ENCODE results near the gene SUGP2. TPM values are rescaled to one million over a fixed set of nuclear protein-coding genes. Genes with fewer than 3 reads are reported as not detected.

SUGP2 gene
- total and polyA plus RNA-seq, 12 donors: 22.0 to 291 (median 53.2) TPM

GRCh38 chr19:19063183-19064097 lies 30.1 kb upstream of the SUGP2 start, which contains the start of gene SLC25A42:
TSS of gene SLC25A42 (plus strand) at chr19:19063994. CDS start at chr19:19096125, 32,131 bp downstream.
- Histone ChIP-seq H3K4me1 (replicated peaks in 1 of 2) (peaks cover 22 to 36% of the 10 kb centered on the region in 2 donors), H3K27ac (peak within 1 kb of the TSS in 4 of 5 donors; percentile 30 to 82 (median 64)), H3K36me3 (replicated peaks in 1 of 2) (no peaks in the 10 kb centered on the region), H3K4me3 (peak within 1 kb of the TSS in 3 of 4 donors; percentile 53 to 86 (median 62)), H3K27me3 (no peaks in the 10 kb centered on the region), H3K9me3 (replicated peaks in 1 of 3) (no peaks in the 10 kb centered on the region)
- intact Hi-C loops (cut with DNase I): no loop called here
- TF ChIP-seq, protein P1, sequence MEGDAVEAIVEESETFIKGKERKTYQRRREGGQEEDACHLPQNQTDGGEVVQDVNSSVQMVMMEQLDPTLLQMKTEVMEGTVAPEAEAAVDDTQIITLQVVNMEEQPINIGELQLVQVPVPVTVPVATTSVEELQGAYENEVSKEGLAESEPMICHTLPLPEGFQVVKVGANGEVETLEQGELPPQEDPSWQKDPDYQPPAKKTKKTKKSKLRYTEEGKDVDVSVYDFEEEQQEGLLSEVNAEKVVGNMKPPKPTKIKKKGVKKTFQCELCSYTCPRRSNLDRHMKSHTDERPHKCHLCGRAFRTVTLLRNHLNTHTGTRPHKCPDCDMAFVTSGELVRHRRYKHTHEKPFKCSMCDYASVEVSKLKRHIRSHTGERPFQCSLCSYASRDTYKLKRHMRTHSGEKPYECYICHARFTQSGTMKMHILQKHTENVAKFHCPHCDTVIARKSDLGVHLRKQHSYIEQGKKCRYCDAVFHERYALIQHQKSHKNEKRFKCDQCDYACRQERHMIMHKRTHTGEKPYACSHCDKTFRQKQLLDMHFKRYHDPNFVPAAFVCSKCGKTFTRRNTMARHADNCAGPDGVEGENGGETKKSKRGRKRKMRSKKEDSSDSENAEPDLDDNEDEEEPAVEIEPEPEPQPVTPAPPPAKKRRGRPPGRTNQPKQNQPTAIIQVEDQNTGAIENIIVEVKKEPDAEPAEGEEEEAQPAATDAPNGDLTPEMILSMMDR (IDR thresholded peaks at IDR 0.05): no peak
- TF ChIP-seq POLR2A (IDR thresholded peaks at IDR 0.05): peak in 1 of 2 donors; percentile 34
- 3 to 7% (median 4%) methylated on average over 23 to 77 of the region's 77 CpGs for WGBS, 4 donors
- peak; percentile 99 to 100 (median 100) for DNase-seq

DNA sequence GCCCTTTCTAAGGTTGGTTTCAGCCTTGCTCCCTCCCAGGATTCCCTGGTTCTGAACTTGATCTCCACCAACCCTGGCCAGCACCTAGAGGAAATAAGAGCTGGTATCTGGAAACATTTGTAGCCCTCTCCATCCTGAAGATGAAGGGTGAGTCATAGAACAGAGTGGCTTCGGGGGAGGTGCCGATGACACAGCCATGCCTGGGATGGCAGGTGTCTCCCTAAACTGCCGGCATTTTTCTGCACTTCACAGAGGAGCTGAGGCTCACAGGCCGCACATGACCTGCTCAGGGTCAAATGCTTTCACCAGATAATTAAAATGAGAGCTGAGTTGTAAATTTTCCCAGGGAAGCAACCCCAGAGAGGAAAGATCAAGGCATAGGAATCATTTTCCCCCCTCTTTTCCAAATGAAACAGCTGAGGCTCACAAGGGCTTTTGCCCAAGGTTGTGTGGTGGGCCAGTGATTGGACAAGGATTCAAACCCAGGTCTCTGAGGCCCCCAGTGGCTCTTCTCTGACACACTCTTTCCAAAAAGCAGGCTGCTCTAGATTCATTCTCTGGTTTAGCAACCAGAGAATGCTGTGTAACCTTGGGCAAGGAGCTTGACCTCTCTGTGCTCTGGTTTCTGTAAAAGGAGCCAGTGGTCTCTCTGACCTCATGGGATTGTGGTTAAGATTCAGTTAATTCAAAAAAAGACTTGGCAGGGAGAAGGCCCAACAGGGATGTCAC lies 29.3 kb upstream of the SUGP2 start:
- peaks cover 22 to 35% of the 10 kb centered on the region in 2 donors for H3K4me1 ChIP-seq (replicated peaks in 1 of 2)
- H3K27me3 ChIP-seq: no peaks in the 10 kb centered on the region
- peak overlapping the region in 4 of 5 donors; percentile 30 to 81 (median 64) for H3K27ac ChIP-seq
- DNase-seq: peak in 5 of 7 donors; percentile 49 to 70 (median 63)
- no peaks in the 10 kb centered on the region for H3K36me3 ChIP-seq (replicated peaks in 1 of 2)
- intact Hi-C loops (cut with DNase I): no loop called here
- TF ChIP-seq POLR2A (IDR thresholded peaks at IDR 0.05): no peak
- TF ChIP-seq, protein P1 (IDR thresholded peaks at IDR 0.05): no peak
- H3K4me3 ChIP-seq: peak overlapping the region in 1 of 4 donors; percentile 86
- WGBS, 4 donors: 42 to 75% (median 49%) methylated on average over 3 to 4 of the region's 4 CpGs
- no peaks in the 10 kb centered on the region for H3K9me3 ChIP-seq (replicated peaks in 1 of 3)

DNA sequence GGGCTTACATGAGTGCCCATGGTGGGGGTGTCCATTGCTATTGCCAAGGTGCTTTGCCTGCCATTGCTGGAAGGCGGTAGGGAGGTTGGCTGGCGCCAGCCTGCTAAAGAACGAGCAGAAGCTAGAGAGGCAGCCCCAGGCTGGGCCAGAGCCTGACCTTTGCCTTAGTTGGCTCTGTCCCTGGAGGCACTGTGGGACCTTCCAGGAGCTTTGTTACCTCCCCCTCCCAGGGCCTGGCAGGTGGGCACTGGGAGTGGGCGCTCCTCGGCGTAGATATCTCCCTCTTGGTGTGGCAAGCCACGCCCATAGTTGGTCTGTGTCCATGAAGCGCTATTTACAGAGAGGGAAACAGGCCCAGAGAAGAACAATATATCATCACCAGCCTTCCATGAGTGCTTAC lies 28.2 kb upstream of the SUGP2 start:
- H3K9me3 ChIP-seq (replicated peaks in 1 of 3): no peaks in the 10 kb centered on the region
- peaks cover 0 to 5% of the 10 kb centered on the region in 2 donors for H3K36me3 ChIP-seq (replicated peaks in 1 of 2)
- no peak overlapping the region for H3K4me3 ChIP-seq
- 75 to 85% (median 78%) methylated on average over 3 to 8 of the region's 8 CpGs for WGBS, 4 donors
- peak in 1 of 7 donors; percentile 17 for DNase-seq
- no peak for TF ChIP-seq POLR2A (IDR thresholded peaks at IDR 0.05)
- TF ChIP-seq, protein P1 (IDR thresholded peaks at IDR 0.05): no peak
- H3K4me1 ChIP-seq (replicated peaks in 1 of 2): peaks cover 22 to 35% of the 10 kb centered on the region in 2 donors
- intact Hi-C loops (cut with DNase I): no loop called here
- no peak overlapping the region for H3K27ac ChIP-seq
- no peaks in the 10 kb centered on the region for H3K27me3 ChIP-seq

Measured in adrenal gland (tissue), 12 donors.